HepG2 (cell line): ENCODE data around the gene LEPR. TPM values are rescaled to one million over a fixed set of nuclear protein-coding genes. Genes with fewer than 3 reads are reported as not detected.

Experiments
- CHD2 ChIP-seq: IDR thresholded peaks from 2 replicates; pipeline ENCODE4 v1.6.1; 2011; ENCODE audit warnings: low read depth, low read length, improper control_type of control experiment
- DNMT3B ChIP-seq: conservative IDR thresholded peaks from 2 replicates; pipeline ENCODE4 v1.6.1; 2016; ENCODE audit warnings: missing biosample characterization, control low read depth
- EZH2 ChIP-seq: conservative IDR thresholded peaks from 2 replicates; pipeline ENCODE4 v1.6.1; 2012; ENCODE audit warnings: mild to moderate bottlenecking, low read depth, low read length, moderate library complexity
- FOSL2 ChIP-seq: sonication (generic); formaldehyde crosslinking; IDR thresholded peaks from 2 replicates; pipeline ENCODE4 v1.4.0; 2020; ENCODE audit warnings: missing genetic modification reagents
- GFI1 ChIP-seq: sonication (generic); formaldehyde crosslinking; IDR thresholded peaks from 2 replicates; pipeline ENCODE4 v1.5.0; 2020; ENCODE audit warnings: missing genetic modification reagents, mild to moderate bottlenecking, borderline replicate concordance
- GLI4 ChIP-seq: sonication (generic); formaldehyde crosslinking; IDR thresholded peaks from 2 replicates; pipeline ENCODE4 v1.5.1; 2020; ENCODE audit warnings: missing genetic modification reagents, mild to moderate bottlenecking, moderate library complexity, borderline replicate concordance
- HES4 ChIP-seq: sonication (generic); formaldehyde crosslinking; IDR thresholded peaks from 2 replicates; pipeline ENCODE4 v1.9.0; 2021; ENCODE audit warnings: mild to moderate bottlenecking, missing genetic modification reagents, borderline replicate concordance
- KLF11 ChIP-seq: IDR thresholded peaks from 2 replicates; pipeline ENCODE4 v1.6.1; 2016; ENCODE audit warnings: missing compliant biosample characterization
- KLF16 ChIP-seq, 2 experiments: sonication (generic) in 1 of 2; formaldehyde crosslinking in 1 of 2; IDR thresholded peaks; 2 replicates each; pipeline versions ENCODE4 v1.6.1 to v1.8.0; 2016 to 2023; ENCODE audit warnings: missing genetic modification reagents in 2 of 2, missing compliant biosample characterization in 1 of 2
- MYC ChIP-seq: sonication (generic); formaldehyde crosslinking; IDR thresholded peaks from 2 replicates; pipeline ENCODE4 v1.9.0; 2021; ENCODE audit warnings: missing genetic modification reagents, borderline replicate concordance
- NCOA2 ChIP-seq: sonication (generic); formaldehyde crosslinking; IDR thresholded peaks from 2 replicates; pipeline ENCODE4 v1.8.0; 2022; ENCODE audit warnings: inconsistent platforms
- NFKB2 ChIP-seq: sonication (generic); formaldehyde crosslinking; IDR thresholded peaks from 2 replicates; pipeline ENCODE4 v1.4.0; 2020; ENCODE audit warnings: missing genetic modification reagents, borderline replicate concordance
- XRCC5 ChIP-seq: fragments of 200-400 bp; formaldehyde crosslinking; optimal IDR thresholded peaks from 2 replicates; pipeline ENCODE3; 2017; ENCODE audit warnings: mild to moderate bottlenecking, low read length
- ZBTB21 ChIP-seq: sonication (generic); formaldehyde crosslinking; IDR thresholded peaks from 2 replicates; pipeline ENCODE4 v1.4.0; 2020; ENCODE audit warnings: missing genetic modification reagents
- ZFP41 ChIP-seq: sonication (generic); formaldehyde crosslinking; IDR thresholded peaks from 2 replicates; pipeline ENCODE4 v1.4.0; 2020; ENCODE audit warnings: mild to moderate bottlenecking, missing genetic modification reagents, borderline replicate concordance
- ZMYM4 ChIP-seq: sonication (generic); formaldehyde crosslinking; IDR thresholded peaks from 2 replicates; pipeline ENCODE4 v1.8.1; 2023; ENCODE audit warnings: mild to moderate bottlenecking, missing genetic modification reagents
- ZNF121 ChIP-seq: sonication (generic); formaldehyde crosslinking; IDR thresholded peaks from 2 replicates; pipeline ENCODE4 v1.5.0; 2020; ENCODE audit warnings: mild to moderate bottlenecking, missing genetic modification reagents
- ZNF562 ChIP-seq: sonication (generic); formaldehyde crosslinking; IDR thresholded peaks from 2 replicates; pipeline ENCODE4 v1.8.0; 2022; ENCODE audit warnings: missing genetic modification reagents, borderline replicate concordance
- polyA plus RNA-seq, 8 experiments: library from polyadenylated mRNA; depleted of rRNA in 3 of 8; stranded (reverse) in 7 of 8; unstranded in 1 of 8; fragments of >200 nt; fragmentation: Illumina TruSeq in 4 of 8; extraction: Trizol in 4 of 8; gene quantifications; 2 replicates each; pipeline versions ENCODE4 v1.2.1 to v1.2.3, GENCODE V29; 2011 to 2016; ENCODE audit warnings: low read depth in 4 of 8, missing spikeins in 1 of 8, mixed read lengths in 1 of 8; ENCODE audit not compliant: insufficient read depth in 1 of 8
- total RNA-seq, 5 experiments: library from RNA; depleted of rRNA; stranded (reverse); fragments of >200 nt; fragmentation: Illumina TruSeq; extraction: Trizol; gene quantifications; 2 replicates each; pipeline ENCODE4 v1.2.3, GENCODE V29; 2016; ENCODE audit warnings: low read depth in 1 of 5
- TF ChIP-seq, protein P1 (sequence below): sonication (generic); formaldehyde crosslinking; IDR thresholded peaks from 2 replicates; pipeline ENCODE4 v1.5.0; 2020; ENCODE audit warnings: missing genetic modification reagents
- TF ChIP-seq, protein P2 (sequence below): sonication (generic); formaldehyde crosslinking; IDR thresholded peaks from 2 replicates; pipeline ENCODE4 v1.4.0; 2020; ENCODE audit warnings: mild to moderate bottlenecking, missing genetic modification reagents, borderline replicate concordance
- TF ChIP-seq, protein P3 (sequence below): sonication (generic); formaldehyde crosslinking; IDR thresholded peaks from 2 replicates; pipeline ENCODE4 v1.4.0; 2020; ENCODE audit warnings: mild to moderate bottlenecking, missing genetic modification reagents, borderline replicate concordance

The LEPR gene
- total and polyA plus RNA-seq, 2 of the 13 experiments (the other 11 are each of a cell fraction or from before 2014, with no cell fraction given), result 0.60 to 1.7 TPM

DNA sequence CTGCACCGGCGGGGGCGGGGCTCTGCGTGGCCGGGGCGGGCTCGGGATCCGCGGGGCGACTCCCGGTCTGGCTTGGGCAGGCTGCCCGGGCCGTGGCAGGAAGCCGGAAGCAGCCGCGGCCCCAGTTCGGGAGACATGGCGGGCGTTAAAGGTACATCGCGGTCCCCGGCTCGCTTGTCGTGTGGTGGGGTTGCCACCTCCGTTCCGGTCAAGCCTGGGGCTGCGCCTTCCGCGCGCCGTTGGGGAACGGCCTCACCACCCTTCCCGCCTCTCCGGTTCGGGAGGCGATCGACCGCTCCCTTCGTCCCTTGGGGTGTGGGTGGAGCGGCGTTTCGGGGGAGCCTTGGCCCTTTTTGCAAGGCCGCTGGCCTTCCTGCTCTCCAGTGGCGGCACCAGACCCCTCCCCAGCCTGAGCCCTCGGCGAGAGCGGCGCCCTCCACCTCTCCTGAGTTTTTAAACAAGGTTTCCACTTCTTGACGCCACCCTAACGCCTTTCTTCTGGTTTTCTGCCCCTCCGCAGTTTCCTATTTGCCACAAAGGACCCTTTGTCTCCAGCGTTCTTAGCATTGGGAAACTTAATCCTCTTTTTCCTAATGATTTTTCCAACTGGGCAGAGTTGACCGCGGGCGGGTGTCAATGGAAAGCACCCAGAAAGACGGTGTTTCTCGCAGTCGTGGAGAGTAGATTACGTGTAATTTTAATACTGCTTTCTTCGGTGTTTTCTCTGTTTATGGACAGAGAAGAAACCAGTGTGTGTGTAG, at the start of gene LEPR, which contains the start of gene LEPROT (continued):
- peak; percentile 67 for TF ChIP-seq XRCC5
- TF ChIP-seq, protein P1, sequence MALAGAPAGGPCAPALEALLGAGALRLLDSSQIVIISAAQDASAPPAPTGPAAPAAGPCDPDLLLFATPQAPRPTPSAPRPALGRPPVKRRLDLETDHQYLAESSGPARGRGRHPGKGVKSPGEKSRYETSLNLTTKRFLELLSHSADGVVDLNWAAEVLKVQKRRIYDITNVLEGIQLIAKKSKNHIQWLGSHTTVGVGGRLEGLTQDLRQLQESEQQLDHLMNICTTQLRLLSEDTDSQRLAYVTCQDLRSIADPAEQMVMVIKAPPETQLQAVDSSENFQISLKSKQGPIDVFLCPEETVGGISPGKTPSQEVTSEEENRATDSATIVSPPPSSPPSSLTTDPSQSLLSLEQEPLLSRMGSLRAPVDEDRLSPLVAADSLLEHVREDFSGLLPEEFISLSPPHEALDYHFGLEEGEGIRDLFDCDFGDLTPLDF, result peak; percentile 61
- TF ChIP-seq, protein P2, sequence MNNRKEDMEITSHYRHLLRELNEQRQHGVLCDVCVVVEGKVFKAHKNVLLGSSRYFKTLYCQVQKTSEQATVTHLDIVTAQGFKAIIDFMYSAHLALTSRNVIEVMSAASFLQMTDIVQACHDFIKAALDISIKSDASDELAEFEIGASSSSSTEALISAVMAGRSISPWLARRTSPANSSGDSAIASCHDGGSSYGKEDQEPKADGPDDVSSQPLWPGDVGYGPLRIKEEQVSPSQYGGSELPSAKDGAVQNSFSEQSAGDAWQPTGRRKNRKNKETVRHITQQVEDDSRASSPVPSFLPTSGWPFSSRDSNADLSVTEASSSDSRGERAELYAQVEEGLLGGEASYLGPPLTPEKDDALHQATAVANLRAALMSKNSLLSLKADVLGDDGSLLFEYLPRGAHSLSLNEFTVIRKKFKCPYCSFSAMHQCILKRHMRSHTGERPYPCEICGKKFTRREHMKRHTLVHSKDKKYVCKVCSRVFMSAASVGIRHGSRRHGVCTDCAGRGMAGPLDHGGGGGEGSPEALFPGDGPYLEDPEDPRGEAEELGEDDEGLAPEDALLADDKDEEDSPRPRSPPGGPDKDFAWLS (CRISPR knock-in tag), result no peak
- 0 out of 2 replicates have a peak, but pooled peaks have one; percentile 47 for TF ChIP-seq HES4 (CRISPR knock-in tag)
- TF ChIP-seq ZNF562 (CRISPR knock-in tag), result no peak
- TF ChIP-seq FOSL2 (CRISPR knock-in tag), result no peak; the same call in 1 of the 2 replicates
- peak; percentile 72; the same call in 1 of the 2 replicates for TF ChIP-seq NFKB2
- peak in 1 of 2 experiments; percentile 72; a peak in 2 of 4 replicates for TF ChIP-seq KLF16 (CRISPR knock-in tag; IDR thresholded peaks at IDR 0.05)
- TF ChIP-seq ZMYM4 (CRISPR knock-in tag), result peak; percentile 76
- TF ChIP-seq MYC (CRISPR knock-in tag), result peak; percentile 52
- TF ChIP-seq DNMT3B (CRISPR knock-in tag), result no peak
- TF ChIP-seq ZFP41 (CRISPR knock-in tag), result no peak
- TF ChIP-seq GLI4 (CRISPR knock-in tag), result 0 out of 2 replicates have a peak, but pooled peaks have one; percentile 54
- TF ChIP-seq GFI1, result peak; percentile 54; the same call in 1 of the 2 replicates
- no peak for TF ChIP-seq EZH2
- TF ChIP-seq NCOA2 (CRISPR knock-in tag), result no peak
- TF ChIP-seq ZBTB21 (CRISPR knock-in tag), result no peak
- 0 out of 2 replicates have a peak, but pooled peaks have one; percentile 16 for TF ChIP-seq KLF11 (CRISPR knock-in tag)
- TF ChIP-seq ZNF121 (CRISPR knock-in tag), result peak; percentile 69
- TF ChIP-seq, protein P3, sequence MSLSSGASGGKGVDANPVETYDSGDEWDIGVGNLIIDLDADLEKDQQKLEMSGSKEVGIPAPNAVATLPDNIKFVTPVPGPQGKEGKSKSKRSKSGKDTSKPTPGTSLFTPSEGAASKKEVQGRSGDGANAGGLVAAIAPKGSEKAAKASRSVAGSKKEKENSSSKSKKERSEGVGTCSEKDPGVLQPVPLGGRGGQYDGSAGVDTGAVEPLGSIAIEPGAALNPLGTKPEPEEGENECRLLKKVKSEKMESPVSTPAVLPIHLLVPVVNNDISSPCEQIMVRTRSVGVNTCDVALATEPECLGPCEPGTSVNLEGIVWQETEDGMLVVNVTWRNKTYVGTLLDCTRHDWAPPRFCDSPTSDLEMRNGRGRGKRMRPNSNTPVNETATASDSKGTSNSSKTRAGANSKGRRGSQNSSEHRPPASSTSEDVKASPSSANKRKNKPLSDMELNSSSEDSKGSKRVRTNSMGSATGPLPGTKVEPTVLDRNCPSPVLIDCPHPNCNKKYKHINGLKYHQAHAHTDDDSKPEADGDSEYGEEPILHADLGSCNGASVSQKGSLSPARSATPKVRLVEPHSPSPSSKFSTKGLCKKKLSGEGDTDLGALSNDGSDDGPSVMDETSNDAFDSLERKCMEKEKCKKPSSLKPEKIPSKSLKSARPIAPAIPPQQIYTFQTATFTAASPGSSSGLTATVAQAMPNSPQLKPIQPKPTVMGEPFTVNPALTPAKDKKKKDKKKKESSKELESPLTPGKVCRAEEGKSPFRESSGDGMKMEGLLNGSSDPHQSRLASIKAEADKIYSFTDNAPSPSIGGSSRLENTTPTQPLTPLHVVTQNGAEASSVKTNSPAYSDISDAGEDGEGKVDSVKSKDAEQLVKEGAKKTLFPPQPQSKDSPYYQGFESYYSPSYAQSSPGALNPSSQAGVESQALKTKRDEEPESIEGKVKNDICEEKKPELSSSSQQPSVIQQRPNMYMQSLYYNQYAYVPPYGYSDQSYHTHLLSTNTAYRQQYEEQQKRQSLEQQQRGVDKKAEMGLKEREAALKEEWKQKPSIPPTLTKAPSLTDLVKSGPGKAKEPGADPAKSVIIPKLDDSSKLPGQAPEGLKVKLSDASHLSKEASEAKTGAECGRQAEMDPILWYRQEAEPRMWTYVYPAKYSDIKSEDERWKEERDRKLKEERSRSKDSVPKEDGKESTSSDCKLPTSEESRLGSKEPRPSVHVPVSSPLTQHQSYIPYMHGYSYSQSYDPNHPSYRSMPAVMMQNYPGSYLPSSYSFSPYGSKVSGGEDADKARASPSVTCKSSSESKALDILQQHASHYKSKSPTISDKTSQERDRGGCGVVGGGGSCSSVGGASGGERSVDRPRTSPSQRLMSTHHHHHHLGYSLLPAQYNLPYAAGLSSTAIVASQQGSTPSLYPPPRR, result peak; percentile 47; the same call in 1 of the 2 replicates
- TF ChIP-seq CHD2, result no peak
